ENCODE data around the gene CABCOCO1. TPM values are rescaled to one million over a fixed set of nuclear protein-coding genes. Genes with fewer than 3 reads are reported as not detected.

Gene CABCOCO1
- total RNA-seq, 1 donor: 2.2 TPM

DNA sequence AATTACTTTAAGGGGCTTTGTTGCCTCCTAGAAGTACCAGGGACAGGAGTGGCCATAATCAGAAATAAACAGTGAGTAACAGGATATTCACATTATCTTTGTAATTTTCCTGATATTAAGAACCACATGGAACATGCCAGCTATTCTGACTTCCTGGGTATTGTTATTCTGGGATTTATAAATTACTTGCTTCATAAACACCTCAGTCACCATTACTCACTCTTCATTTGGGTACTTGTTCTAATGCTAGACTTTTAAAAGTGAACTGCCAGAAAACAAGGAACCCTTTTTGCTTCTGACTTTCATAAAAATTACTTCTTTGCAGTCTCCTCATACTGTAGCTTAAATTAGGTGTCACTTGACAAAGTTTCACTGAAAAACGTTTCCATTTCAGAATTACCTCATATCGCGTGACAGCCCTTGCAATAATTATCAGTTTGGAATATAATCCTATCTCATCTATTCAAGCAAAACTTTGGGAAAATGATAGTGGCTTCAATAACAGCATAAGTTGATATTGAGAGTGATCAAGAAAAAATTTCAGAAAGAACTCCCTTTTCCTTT lies 29.8 kb downstream of the CABCOCO1 start:
- Histone ChIP-seq H3K27me3 (ENCODE audit: insufficient read depth, low read length) (no peaks in the 10 kb centered on the region), H2AFZ (ENCODE audit: low read length) (no peak overlapping the region), H3K79me2 (ENCODE audit: insufficient read depth, low read length) (no peaks in the 10 kb centered on the region), H4K20me1 (ENCODE audit: insufficient read depth, low read length) (no peaks in the 10 kb centered on the region), H3K4me2 (ENCODE audit: insufficient read depth, low read length) (no peak overlapping the region), H3K27ac (ENCODE audit: low read depth, low read length) (no peak overlapping the region), H3K4me3 (ENCODE audit: insufficient read depth, low read length) (no peak overlapping the region), H3K9me3 (ENCODE audit: low read depth, low read length) (no peaks in the 10 kb centered on the region), H3K4me1 (ENCODE audit: insufficient read depth, low read length) (no peaks in the 10 kb centered on the region), H3K36me3 (ENCODE audit: insufficient read depth, low read length) (no peaks in the 10 kb centered on the region)
- TF ChIP-seq, protein P1, sequence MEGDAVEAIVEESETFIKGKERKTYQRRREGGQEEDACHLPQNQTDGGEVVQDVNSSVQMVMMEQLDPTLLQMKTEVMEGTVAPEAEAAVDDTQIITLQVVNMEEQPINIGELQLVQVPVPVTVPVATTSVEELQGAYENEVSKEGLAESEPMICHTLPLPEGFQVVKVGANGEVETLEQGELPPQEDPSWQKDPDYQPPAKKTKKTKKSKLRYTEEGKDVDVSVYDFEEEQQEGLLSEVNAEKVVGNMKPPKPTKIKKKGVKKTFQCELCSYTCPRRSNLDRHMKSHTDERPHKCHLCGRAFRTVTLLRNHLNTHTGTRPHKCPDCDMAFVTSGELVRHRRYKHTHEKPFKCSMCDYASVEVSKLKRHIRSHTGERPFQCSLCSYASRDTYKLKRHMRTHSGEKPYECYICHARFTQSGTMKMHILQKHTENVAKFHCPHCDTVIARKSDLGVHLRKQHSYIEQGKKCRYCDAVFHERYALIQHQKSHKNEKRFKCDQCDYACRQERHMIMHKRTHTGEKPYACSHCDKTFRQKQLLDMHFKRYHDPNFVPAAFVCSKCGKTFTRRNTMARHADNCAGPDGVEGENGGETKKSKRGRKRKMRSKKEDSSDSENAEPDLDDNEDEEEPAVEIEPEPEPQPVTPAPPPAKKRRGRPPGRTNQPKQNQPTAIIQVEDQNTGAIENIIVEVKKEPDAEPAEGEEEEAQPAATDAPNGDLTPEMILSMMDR (IDR thresholded peaks at IDR 0.05; ENCODE audit: extremely low read depth, low read depth, low read length): no peak
- no peak for DNase-seq (ENCODE audit: insufficient read length, low spot score, missing footprints)

- H3K27ac ChIP-seq (ENCODE audit: low read depth, low read length): no peak overlapping the region
- no peaks in the 10 kb centered on the region for H3K79me2 ChIP-seq (ENCODE audit: insufficient read depth, low read length)
- H3K27me3 ChIP-seq (ENCODE audit: insufficient read depth, low read length): no peaks in the 10 kb centered on the region
- H3K4me3 ChIP-seq (ENCODE audit: insufficient read depth, low read length): no peak overlapping the region
- H3K4me2 ChIP-seq (ENCODE audit: insufficient read depth, low read length): no peak overlapping the region
- H3K4me1 ChIP-seq (ENCODE audit: insufficient read depth, low read length): no peaks in the 10 kb centered on the region
- no peaks in the 10 kb centered on the region for H3K36me3 ChIP-seq (ENCODE audit: insufficient read depth, low read length)
- H2AFZ ChIP-seq (ENCODE audit: low read length): peak overlapping the region; percentile 5
- H3K9me3 ChIP-seq (ENCODE audit: low read depth, low read length): no peaks in the 10 kb centered on the region
- DNase-seq (ENCODE audit: insufficient read length, low spot score, missing footprints): no peak
- H4K20me1 ChIP-seq (ENCODE audit: insufficient read depth, low read length): no peaks in the 10 kb centered on the region
- TF ChIP-seq, protein P1 (IDR thresholded peaks at IDR 0.05; ENCODE audit: extremely low read depth, low read depth, low read length): no peak
Measured at GRCh38 chr10:61698968-61699655, 36.4 kb downstream of the CABCOCO1 start.

DNA sequence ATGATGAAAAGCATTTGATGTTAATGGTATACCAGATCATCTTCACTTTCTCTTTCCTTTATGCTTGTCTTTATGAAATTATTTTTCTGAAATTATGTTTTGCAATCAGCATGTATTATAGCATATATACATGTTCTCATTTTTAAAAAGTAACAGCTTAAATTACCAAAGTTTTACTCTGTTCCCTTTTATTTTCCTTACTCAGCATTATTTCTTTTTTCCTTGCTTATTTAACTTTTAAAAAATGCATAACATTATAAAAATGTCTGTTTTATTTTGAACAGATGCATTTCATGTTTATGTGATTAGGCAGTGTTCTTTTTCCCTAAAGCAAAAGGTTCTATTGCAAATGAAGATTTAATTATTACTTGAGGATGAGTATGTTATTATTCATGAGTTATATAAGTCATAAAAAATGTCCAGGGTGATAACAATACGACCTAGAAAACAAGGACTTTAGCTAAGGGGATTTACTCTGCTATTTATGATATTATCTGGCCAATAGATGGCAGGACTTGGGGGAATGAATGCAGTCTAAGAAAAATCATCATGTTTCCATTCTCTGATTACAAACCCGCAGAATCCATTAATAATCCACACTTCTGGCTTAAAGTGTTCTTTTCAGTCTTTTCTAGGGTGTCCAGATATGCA lies 38.5 kb downstream of the CABCOCO1 start:
- no peak for DNase-seq (ENCODE audit: insufficient read length, low spot score, missing footprints)
- no peaks in the 10 kb centered on the region for H3K36me3 ChIP-seq (ENCODE audit: insufficient read depth, low read length)
- TF ChIP-seq, protein P1 (IDR thresholded peaks at IDR 0.05; ENCODE audit: extremely low read depth, low read depth, low read length): no peak
- no peaks in the 10 kb centered on the region for H3K4me1 ChIP-seq (ENCODE audit: insufficient read depth, low read length)
- H3K27me3 ChIP-seq (ENCODE audit: insufficient read depth, low read length): no peaks in the 10 kb centered on the region
- no peak overlapping the region for H3K27ac ChIP-seq (ENCODE audit: low read depth, low read length)
- H3K79me2 ChIP-seq (ENCODE audit: insufficient read depth, low read length): no peaks in the 10 kb centered on the region
- H2AFZ ChIP-seq (ENCODE audit: low read length): peak overlapping the region; percentile 70
- H3K4me2 ChIP-seq (ENCODE audit: insufficient read depth, low read length): no peak overlapping the region
- no peak overlapping the region for H3K4me3 ChIP-seq (ENCODE audit: insufficient read depth, low read length)
- H3K9me3 ChIP-seq (ENCODE audit: low read depth, low read length): no peaks in the 10 kb centered on the region
- H4K20me1 ChIP-seq (ENCODE audit: insufficient read depth, low read length): no peaks in the 10 kb centered on the region

DNA sequence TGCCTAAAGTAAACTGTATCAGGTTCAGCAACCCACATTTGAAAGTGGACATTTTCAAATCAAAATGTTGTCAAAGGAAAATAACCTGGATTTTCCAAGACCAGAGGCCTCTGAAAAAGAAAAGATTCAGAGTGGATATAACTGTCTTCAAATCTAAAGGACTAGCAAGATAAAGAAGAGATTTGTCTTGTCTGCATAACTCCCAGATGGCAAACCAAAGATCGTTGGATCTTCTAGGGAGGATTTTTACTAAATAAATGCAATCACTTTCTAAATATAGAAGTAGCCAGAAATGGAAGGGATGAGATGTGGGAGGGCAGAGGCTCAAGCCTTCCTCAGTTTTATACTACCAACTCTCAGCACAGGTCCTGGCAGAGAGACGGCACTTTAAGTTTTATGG lies 39.0 kb downstream of the CABCOCO1 start:
- Histone ChIP-seq H2AFZ (ENCODE audit: low read length) (peak overlapping the region; percentile 70), H3K4me1 (ENCODE audit: insufficient read depth, low read length) (no peaks in the 10 kb centered on the region), H3K4me3 (ENCODE audit: insufficient read depth, low read length) (no peak overlapping the region)

More for the DNA sequence above, 39.0 kb downstream of the CABCOCO1 start:
- no peaks in the 10 kb centered on the region for H3K27me3 ChIP-seq (ENCODE audit: insufficient read depth, low read length)
- no peak overlapping the region for H3K4me2 ChIP-seq (ENCODE audit: insufficient read depth, low read length)
- TF ChIP-seq, protein P1 (IDR thresholded peaks at IDR 0.05; ENCODE audit: extremely low read depth, low read depth, low read length): no peak
- no peak for DNase-seq (ENCODE audit: insufficient read length, low spot score, missing footprints)
- H3K27ac ChIP-seq (ENCODE audit: low read depth, low read length): no peak overlapping the region
- H3K36me3 ChIP-seq (ENCODE audit: insufficient read depth, low read length): no peaks in the 10 kb centered on the region
- H3K79me2 ChIP-seq (ENCODE audit: insufficient read depth, low read length): no peaks in the 10 kb centered on the region
- H3K9me3 ChIP-seq (ENCODE audit: low read depth, low read length): no peaks in the 10 kb centered on the region
- no peaks in the 10 kb centered on the region for H4K20me1 ChIP-seq (ENCODE audit: insufficient read depth, low read length)
